Measurements from ENCODE around the gene PIK3CD.

DNA sequence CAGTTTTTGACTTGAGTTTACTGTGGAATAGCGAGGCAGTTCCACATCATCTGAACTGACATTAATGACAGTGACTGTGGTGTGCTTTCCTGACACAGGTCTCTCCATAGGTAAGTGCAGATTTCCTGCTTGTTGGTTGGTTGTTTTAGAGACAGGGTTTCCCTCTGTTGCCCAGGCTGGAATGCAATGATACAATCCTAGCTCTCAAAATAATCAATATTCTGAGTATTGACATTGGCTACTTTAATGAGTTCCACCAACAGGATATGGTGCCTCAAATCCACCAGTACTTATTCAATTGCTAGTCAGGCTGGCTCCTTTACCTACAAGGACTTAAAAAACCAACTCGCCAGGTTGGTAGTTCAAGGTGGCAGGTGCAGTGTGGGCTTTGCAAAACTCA, 108.4 kb downstream of the PIK3CD start:
- TF ChIP-seq CTCF (IDR thresholded peaks at IDR 0.05): no peak
- no peak for TF ChIP-seq POLR2A (IDR thresholded peaks at IDR 0.05)

Data from esophagus squamous epithelium (tissue), 4 donors.